Liver (tissue), 9 donors: ENCODE results near the gene FADS3. TPM values are rescaled to one million over a fixed set of nuclear protein-coding genes. Genes with fewer than 3 reads are reported as not detected.

Source experiments
- DNase-seq: peaks from one replicate; pipeline ENCODE4 v3.0.0-alpha.2; 2017; ENCODE audit warnings: low spot score
- H3K27ac ChIP-seq, 2 donors: one replicate each; pipeline ENCODE4 v1.7.0; 2013; ENCODE audit warnings: inconsistent platforms in 2 of 2, low read length in 2 of 2, control low read depth in 1 of 2, low read depth in 1 of 2, mild to moderate bottlenecking in 1 of 2
- H3K27me3 ChIP-seq, 4 donors: one replicate each; pipeline versions ENCODE4 v1.6.1 to v1.7.0; 2013; ENCODE audit warnings: low read length in 3 of 4, inconsistent platforms in 1 of 4, mild to moderate bottlenecking in 1 of 4, moderate library complexity in 1 of 4; ENCODE audit not compliant: control insufficient read depth in 4 of 4, insufficient read depth in 4 of 4
- H3K36me3 ChIP-seq, 4 donors: one replicate each; pipeline versions ENCODE4 v1.6.1 to v1.7.0; 2013; ENCODE audit warnings: low read length in 3 of 4, mild to moderate bottlenecking in 3 of 4, low read depth in 1 of 4, moderate library complexity in 1 of 4; ENCODE audit not compliant: control insufficient read depth in 4 of 4, insufficient read depth in 3 of 4
- H3K4me1 ChIP-seq, 4 donors: one replicate each; pipeline versions ENCODE4 v1.6.1 to v1.7.0; 2013; ENCODE audit warnings: low read length in 3 of 4, mild to moderate bottlenecking in 3 of 4, moderate library complexity in 1 of 4; ENCODE audit not compliant: control insufficient read depth in 4 of 4, insufficient read depth in 4 of 4
- H3K4me3 ChIP-seq, 3 donors: one replicate each; pipeline versions ENCODE4 v1.6.1 to v1.7.0; 2013; ENCODE audit warnings: low read length in 3 of 3, control low read depth in 1 of 3, low read depth in 1 of 3, mild to moderate bottlenecking in 1 of 3
- H3K9ac ChIP-seq, 2 donors: one replicate each; pipeline ENCODE4 v1.7.0; 2013; ENCODE audit warnings: low read length in 2 of 2, mild to moderate bottlenecking in 2 of 2, moderate library complexity in 2 of 2, control low read depth in 1 of 2, low read depth in 1 of 2
- H3K9me3 ChIP-seq, 4 donors: one replicate each; pipeline versions ENCODE4 v1.6.1 to v1.7.0; 2013; ENCODE audit warnings: low read length in 3 of 4; ENCODE audit not compliant: control insufficient read depth in 4 of 4
- EGR1 ChIP-seq, 2 donors: IDR thresholded peaks; 2 replicates each; pipeline ENCODE4 v1.6.1; 2016 to 2018; ENCODE audit warnings: antibody characterized with exemption in 2 of 2, low read depth in 2 of 2
- FOXA2 ChIP-seq: IDR thresholded peaks from 2 replicates; pipeline ENCODE4 v1.6.1; 2016; ENCODE audit warnings: antibody characterized with exemption
- HNF4A ChIP-seq, 2 donors: conservative IDR thresholded peaks; 2 replicates each; pipeline ENCODE4 v1.6.1; 2016; ENCODE audit warnings: antibody characterized with exemption in 2 of 2, mild to moderate bottlenecking in 2 of 2
- HNF4G ChIP-seq: IDR thresholded peaks from 2 replicates; pipeline ENCODE4 v1.6.1; 2016; ENCODE audit warnings: antibody characterized with exemption
- JUND ChIP-seq, 2 donors: IDR thresholded peaks; 2 replicates each; pipeline ENCODE4 v1.6.1; 2016; ENCODE audit warnings: antibody characterized with exemption in 2 of 2
- RAD21 ChIP-seq, 2 donors: IDR thresholded peaks; 2 replicates each; pipeline ENCODE4 v1.6.1; 2016; ENCODE audit warnings: antibody characterized with exemption in 2 of 2, mild to moderate bottlenecking in 2 of 2
- SP1 ChIP-seq: IDR thresholded peaks from 2 replicates; pipeline ENCODE4 v1.6.1; 2018; ENCODE audit warnings: antibody characterized with exemption, mild to moderate bottlenecking
- WGBS: extraction: QIAGEN DNeasy Blood & Tissue Kit; methylation state at CpG from one replicate; pipeline ENCODE4 v1.1.7; 2013; 5-methylcytosine and 5-hydroxymethylcytosine counted together
- polyA plus RNA-seq, 2 donors: library from polyadenylated mRNA; stranded (reverse) in 1 of 2; unstranded in 1 of 2; fragments of 200-250 nt in 1 of 2; fragments of >200 nt in 1 of 2; fragmentation: Nextera tagmentation in 1 of 2; extraction: Ambion mirVana in 1 of 2; gene quantifications; one replicate each; pipeline versions ENCODE4 v1.2.1 to v1.2.3, GENCODE V29; 2013 to 2015
- total RNA-seq, 2 donors: library from RNA; depleted of rRNA; stranded (reverse); fragments of >200 nt; gene quantifications; one replicate each; pipeline ENCODE4 v1.2.3, GENCODE V29; 2014
- TF ChIP-seq, protein P1 (sequence below): IDR thresholded peaks from 2 replicates; pipeline ENCODE4 v1.6.1; 2016; ENCODE audit warnings: antibody characterized with exemption
- TF ChIP-seq, protein P2 (sequence below): IDR thresholded peaks from 2 replicates; pipeline ENCODE4 v1.6.1; 2016; ENCODE audit warnings: antibody characterized with exemption
- TF ChIP-seq, protein P3 (sequence below): IDR thresholded peaks from 2 replicates; pipeline ENCODE4 v1.6.1; 2016; ENCODE audit warnings: antibody characterized with exemption, mild to moderate bottlenecking
- donor health status: healthy.
- donor health status: healthy.
- donor health status: healthy.
- donor health status: healthy.
- donor health status: healthy.

Gene FADS3
- total and polyA plus RNA-seq, 4 donors, result 8.3 to 13.6 (median 10.3) TPM

DNA sequence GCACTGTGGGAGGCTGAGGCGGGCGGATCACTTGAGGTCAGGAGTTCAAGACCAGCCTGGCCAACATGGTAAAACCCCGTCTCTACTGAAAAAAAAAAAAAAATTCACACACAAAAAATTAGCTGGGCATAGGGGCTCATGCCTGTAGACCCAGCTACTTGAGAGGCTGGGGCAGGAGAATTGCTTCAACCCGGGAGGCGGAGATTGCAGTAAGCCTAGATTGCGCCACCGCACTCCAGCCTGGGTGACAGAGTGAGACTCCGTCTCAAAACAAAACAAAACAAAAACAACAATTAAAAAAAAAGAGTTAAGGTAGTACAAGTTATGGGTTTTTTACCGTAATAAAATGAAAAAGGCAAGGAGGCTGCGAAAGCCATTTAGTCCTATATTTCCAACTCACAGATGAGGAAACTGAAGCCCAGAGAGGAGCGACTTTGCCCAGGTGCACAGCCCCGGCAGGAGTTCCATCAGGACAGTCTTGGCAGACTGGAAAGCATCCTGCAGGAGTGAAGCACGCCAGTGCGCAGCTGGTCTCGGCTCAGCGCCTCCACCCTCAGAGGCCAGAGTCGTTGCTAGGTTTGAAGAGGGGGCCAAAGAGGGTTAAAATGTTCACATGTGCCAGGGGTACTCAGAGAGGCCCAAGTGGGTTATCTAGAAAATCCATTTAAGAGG, 3.8 kb upstream of the FADS3 start:
- DNase-seq, result no peak
- Histone ChIP-seq H3K9ac (no peak overlapping the region), H3K4me3 (no peak overlapping the region), H3K9me3 (no peaks in the 10 kb centered on the region), H3K27me3 (no peaks in the 10 kb centered on the region), H3K4me1 (peaks cover 3 to 16% (median 12%) of the 10 kb centered on the region in 4 donors), H3K36me3 (no peaks in the 10 kb centered on the region), H3K27ac (no peak overlapping the region)
- 86% methylated on average over 17 of the region's 17 CpGs for WGBS
- TF ChIP-seq RAD21 (IDR thresholded peaks at IDR 0.05) (no peak), HNF4G (no peak), JUND (IDR thresholded peaks at IDR 0.05) (no peak), FOXA2 (no peak)
- TF ChIP-seq, protein P1, sequence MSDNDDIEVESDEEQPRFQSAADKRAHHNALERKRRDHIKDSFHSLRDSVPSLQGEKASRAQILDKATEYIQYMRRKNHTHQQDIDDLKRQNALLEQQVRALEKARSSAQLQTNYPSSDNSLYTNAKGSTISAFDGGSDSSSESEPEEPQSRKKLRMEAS, result no peak
- TF ChIP-seq, protein P2, sequence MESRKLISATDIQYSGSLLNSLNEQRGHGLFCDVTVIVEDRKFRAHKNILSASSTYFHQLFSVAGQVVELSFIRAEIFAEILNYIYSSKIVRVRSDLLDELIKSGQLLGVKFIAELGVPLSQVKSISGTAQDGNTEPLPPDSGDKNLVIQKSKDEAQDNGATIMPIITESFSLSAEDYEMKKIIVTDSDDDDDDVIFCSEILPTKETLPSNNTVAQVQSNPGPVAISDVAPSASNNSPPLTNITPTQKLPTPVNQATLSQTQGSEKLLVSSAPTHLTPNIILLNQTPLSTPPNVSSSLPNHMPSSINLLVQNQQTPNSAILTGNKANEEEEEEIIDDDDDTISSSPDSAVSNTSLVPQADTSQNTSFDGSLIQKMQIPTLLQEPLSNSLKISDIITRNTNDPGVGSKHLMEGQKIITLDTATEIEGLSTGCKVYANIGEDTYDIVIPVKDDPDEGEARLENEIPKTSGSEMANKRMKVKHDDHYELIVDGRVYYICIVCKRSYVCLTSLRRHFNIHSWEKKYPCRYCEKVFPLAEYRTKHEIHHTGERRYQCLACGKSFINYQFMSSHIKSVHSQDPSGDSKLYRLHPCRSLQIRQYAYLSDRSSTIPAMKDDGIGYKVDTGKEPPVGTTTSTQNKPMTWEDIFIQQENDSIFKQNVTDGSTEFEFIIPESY, result no peak

DNA sequence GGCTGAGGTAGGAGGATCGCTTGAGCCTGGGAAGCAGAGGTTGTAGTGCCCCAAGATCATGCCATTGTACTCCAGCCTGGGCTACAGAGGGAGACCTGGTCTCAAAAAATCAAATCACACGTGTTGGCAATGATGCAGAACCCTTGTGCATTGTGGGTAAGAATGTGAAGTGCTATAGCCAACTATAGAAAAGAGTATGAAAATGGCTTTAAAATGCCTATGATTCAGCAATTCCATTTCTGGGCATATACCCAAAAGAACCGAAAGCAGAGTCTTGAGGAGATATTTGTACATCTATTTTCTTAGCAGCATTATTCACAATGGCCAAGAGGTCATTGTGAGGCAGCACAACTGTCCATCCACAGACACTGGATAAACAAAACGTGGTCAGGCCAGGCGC, 2.6 kb upstream of the FADS3 start:
- no peak for DNase-seq
- no peak for TF ChIP-seq FOXA2
- TF ChIP-seq JUND (IDR thresholded peaks at IDR 0.05), result no peak
- no peak for TF ChIP-seq HNF4A (conservative IDR thresholded peaks at IDR 0.05)
- no peak for TF ChIP-seq HNF4G
- TF ChIP-seq, protein P3, sequence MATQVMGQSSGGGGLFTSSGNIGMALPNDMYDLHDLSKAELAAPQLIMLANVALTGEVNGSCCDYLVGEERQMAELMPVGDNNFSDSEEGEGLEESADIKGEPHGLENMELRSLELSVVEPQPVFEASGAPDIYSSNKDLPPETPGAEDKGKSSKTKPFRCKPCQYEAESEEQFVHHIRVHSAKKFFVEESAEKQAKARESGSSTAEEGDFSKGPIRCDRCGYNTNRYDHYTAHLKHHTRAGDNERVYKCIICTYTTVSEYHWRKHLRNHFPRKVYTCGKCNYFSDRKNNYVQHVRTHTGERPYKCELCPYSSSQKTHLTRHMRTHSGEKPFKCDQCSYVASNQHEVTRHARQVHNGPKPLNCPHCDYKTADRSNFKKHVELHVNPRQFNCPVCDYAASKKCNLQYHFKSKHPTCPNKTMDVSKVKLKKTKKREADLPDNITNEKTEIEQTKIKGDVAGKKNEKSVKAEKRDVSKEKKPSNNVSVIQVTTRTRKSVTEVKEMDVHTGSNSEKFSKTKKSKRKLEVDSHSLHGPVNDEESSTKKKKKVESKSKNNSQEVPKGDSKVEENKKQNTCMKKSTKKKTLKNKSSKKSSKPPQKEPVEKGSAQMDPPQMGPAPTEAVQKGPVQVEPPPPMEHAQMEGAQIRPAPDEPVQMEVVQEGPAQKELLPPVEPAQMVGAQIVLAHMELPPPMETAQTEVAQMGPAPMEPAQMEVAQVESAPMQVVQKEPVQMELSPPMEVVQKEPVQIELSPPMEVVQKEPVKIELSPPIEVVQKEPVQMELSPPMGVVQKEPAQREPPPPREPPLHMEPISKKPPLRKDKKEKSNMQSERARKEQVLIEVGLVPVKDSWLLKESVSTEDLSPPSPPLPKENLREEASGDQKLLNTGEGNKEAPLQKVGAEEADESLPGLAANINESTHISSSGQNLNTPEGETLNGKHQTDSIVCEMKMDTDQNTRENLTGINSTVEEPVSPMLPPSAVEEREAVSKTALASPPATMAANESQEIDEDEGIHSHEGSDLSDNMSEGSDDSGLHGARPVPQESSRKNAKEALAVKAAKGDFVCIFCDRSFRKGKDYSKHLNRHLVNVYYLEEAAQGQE, result no peak
- TF ChIP-seq, protein P2, result no peak
- TF ChIP-seq EGR1 (IDR thresholded peaks at IDR 0.05; ENCODE audit: low read depth in 2 of 2), result no peak
- no peak for TF ChIP-seq RAD21 (IDR thresholded peaks at IDR 0.05)
- TF ChIP-seq SP1, result no peak
- H3K4me3 ChIP-seq, result no peak overlapping the region
- H3K27me3 ChIP-seq, result no peaks in the 10 kb centered on the region
- no peaks in the 10 kb centered on the region for H3K9me3 ChIP-seq
- H3K9ac ChIP-seq, result no peak overlapping the region
- H3K4me1 ChIP-seq, result peaks cover 3 to 13% (median 11%) of the 10 kb centered on the region in 4 donors
- WGBS, result 75% methylated on average over 5 of the region's 5 CpGs
- H3K36me3 ChIP-seq, result no peaks in the 10 kb centered on the region
- no peak overlapping the region for H3K27ac ChIP-seq
